Measurements from ENCODE around the gene LTBP4.
A peak's percentile ranks its signal among the peaks of the same experiment; 100 is the strongest.

Gene LTBP4

GRCh38 chr19:40599331-40599901 lies 1.8 kb upstream of the LTBP4 start:
- TF ChIP-seq CTCF (IDR thresholded peaks at IDR 0.05), result no peak
- no peak for TF ChIP-seq ZFX (IDR thresholded peaks at IDR 0.05; ENCODE audit: borderline replicate concordance)
- H3K27ac ChIP-seq, result peak overlapping the region; percentile 30; the same call in 1 of the 2 replicates

- TF ChIP-seq CTCF (IDR thresholded peaks at IDR 0.05) (no peak), ZFX (IDR thresholded peaks at IDR 0.05; ENCODE audit: borderline replicate concordance) (no peak)
- peak overlapping the region; percentile 30; the same call in 1 of the 2 replicates for H3K27ac ChIP-seq
These were observed 1.1 kb upstream of the LTBP4 start for GRCh38 chr19:40599902-40600569.

- no peak overlapping the region for H3K27ac ChIP-seq
- TF ChIP-seq CTCF (IDR thresholded peaks at IDR 0.05) (no peak), ZFX (IDR thresholded peaks at IDR 0.05; ENCODE audit: borderline replicate concordance) (no peak)
These were observed 517 bp upstream of the LTBP4 start for GRCh38 chr19:40600570-40601133.

GRCh38 chr19:40603071-40603388 lies 1.9 kb downstream of the LTBP4 start:
- TF ChIP-seq CTCF (IDR thresholded peaks at IDR 0.05) (no peak), ZFX (IDR thresholded peaks at IDR 0.05; ENCODE audit: borderline replicate concordance) (no peak)
- peak overlapping the region; percentile 97 for H3K27ac ChIP-seq

- TF ChIP-seq CTCF (IDR thresholded peaks at IDR 0.05) (peak; percentile 16; the same call in 1 of the 2 replicates), ZFX (IDR thresholded peaks at IDR 0.05; ENCODE audit: borderline replicate concordance) (no peak)
- peak overlapping the region; percentile 97 for H3K27ac ChIP-seq
These were observed 2.4 kb downstream of the LTBP4 start for GRCh38 chr19:40603389-40604170.

GRCh38 chr19:40604171-40604646 lies 3.0 kb downstream of the LTBP4 start:
- H3K27ac ChIP-seq, result peak overlapping the region; percentile 97
- TF ChIP-seq CTCF (IDR thresholded peaks at IDR 0.05) (no peak), ZFX (IDR thresholded peaks at IDR 0.05; ENCODE audit: borderline replicate concordance) (no peak)
